ENCODE data around the gene DDX24.

Gene DDX24

DNA sequence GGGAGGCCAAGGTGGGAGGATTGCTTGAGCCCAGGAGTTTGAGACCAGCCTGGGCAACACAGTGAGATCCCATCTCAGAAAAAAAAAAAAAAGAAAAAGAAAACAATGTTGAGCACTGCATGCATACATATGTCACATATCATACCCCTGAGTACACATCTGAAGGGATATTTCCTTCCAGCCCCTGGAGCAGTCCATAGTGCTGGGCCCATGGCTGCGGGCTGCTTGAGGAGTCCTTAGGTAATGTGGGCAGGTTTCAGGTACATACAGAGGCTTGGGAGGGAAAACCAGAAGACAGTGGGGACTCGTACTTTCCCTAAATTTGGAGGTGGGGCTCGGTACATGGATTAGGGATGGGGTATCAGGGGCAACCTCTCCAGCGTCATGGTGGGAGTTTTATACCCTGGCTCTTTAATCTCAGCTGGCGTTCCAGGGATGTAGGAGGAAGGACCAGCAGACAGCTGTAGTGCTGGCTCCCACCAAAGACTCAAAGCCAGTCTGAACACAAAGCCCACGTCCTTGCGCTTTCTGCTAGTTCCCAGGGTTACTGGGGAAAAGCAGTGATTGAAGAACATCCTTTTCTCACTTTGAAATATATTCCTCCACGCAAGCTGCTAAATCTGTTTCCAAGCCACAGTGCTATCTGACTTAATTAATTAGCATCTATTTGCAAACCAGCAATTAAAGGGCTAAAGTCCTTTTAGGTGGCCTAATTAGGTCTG, 49.7 kb downstream of the DDX24 start:
- no peak for DNase-seq (ENCODE audit: low spot score)
- TF ChIP-seq, protein P1, sequence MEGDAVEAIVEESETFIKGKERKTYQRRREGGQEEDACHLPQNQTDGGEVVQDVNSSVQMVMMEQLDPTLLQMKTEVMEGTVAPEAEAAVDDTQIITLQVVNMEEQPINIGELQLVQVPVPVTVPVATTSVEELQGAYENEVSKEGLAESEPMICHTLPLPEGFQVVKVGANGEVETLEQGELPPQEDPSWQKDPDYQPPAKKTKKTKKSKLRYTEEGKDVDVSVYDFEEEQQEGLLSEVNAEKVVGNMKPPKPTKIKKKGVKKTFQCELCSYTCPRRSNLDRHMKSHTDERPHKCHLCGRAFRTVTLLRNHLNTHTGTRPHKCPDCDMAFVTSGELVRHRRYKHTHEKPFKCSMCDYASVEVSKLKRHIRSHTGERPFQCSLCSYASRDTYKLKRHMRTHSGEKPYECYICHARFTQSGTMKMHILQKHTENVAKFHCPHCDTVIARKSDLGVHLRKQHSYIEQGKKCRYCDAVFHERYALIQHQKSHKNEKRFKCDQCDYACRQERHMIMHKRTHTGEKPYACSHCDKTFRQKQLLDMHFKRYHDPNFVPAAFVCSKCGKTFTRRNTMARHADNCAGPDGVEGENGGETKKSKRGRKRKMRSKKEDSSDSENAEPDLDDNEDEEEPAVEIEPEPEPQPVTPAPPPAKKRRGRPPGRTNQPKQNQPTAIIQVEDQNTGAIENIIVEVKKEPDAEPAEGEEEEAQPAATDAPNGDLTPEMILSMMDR (IDR thresholded peaks at IDR 0.05; ENCODE audit: borderline replicate concordance, control extremely low read depth, extremely low read depth, insufficient read depth, missing control alignments): no peak
- in situ Hi-C loops (cut with MboI; ENCODE audit: low sequenced_read_pairs, unreplicated experiment): loop anchor here (10.0 kb wide), 1 partner anchor 103 kb away; no protein-coding TSS in a partner anchor

DNA sequence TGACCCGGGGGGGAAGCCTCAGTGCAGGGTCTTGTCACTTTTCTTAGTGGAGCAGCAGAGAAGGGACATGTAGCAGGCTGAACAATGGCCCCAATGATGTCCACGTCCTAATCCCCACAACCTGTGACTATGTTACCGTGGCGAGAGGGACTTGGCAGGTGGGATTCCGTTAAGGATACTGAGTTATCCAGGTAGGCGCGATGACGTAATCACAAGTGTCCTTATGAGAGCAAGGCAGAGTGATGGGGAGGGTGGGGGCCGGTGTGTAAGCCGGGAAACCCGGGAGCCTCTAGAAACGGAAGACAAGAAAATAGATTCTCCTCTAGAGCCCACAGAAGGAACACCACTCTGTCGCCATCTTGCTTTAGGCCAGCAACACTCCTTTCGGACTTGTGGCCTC, 50.4 kb downstream of the DDX24 start:
- DNase-seq (ENCODE audit: low spot score): no peak
- in situ Hi-C loops (cut with MboI; ENCODE audit: low sequenced_read_pairs, unreplicated experiment): loop anchor here (10.0 kb wide), 1 partner anchor 104 kb away; no protein-coding TSS in a partner anchor
- TF ChIP-seq, protein P1 (IDR thresholded peaks at IDR 0.05; ENCODE audit: borderline replicate concordance, control extremely low read depth, extremely low read depth, insufficient read depth, missing control alignments): no peak

DNA sequence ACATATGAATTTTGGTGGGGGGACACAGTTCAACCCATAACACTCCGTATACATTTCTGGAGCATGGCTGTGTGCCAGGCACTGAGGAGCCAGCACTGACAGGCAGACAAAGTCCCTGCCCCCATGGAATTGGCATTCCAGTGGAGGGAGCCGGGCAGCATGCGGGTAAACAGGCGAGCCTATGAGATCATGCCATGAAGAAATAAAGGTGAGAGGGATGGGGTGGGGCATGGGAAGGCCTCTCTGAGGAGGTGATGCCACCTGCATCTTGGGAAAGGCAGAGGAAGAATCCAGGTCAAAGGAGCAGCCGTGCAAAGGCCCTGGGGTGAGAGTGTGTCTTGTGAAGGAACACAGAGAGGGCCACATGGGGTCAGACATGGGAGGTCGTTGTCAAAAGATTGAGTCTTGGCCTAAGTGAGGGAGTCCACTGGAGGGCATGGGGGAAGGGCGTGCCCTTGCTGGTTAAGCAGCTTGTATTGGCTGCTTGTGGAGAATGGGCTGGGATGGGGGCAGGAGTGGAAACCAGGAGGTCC, 51.3 kb downstream of the DDX24 start:
- no peak for DNase-seq (ENCODE audit: low spot score)
- in situ Hi-C loops (cut with MboI; ENCODE audit: low sequenced_read_pairs, unreplicated experiment): loop anchor here (10.0 kb wide), 1 partner anchor 105 kb away; no protein-coding TSS in a partner anchor
- TF ChIP-seq, protein P1 (IDR thresholded peaks at IDR 0.05; ENCODE audit: borderline replicate concordance, control extremely low read depth, extremely low read depth, insufficient read depth, missing control alignments): no peak

DNA sequence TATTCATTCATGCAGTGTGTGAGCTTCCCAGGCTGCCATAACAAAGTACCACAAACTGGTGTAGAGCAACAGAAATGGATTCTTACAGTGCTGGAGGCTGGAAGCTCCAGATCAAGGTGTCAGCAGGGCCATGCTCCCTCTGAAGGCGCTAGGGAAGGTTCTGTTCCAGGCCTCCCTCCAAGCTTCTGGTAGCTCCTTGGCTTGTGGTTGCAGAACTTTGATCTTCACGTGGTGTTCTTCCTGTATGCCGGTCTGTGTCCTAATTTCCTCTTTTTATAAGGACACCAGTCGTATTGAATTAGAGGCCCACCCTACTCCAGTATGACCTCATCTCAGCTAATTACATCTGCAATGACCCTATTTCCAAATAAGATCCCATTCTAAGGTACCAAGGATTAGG, 51.7 kb downstream of the DDX24 start:
- in situ Hi-C loops (cut with MboI; ENCODE audit: low sequenced_read_pairs, unreplicated experiment): no loop called here
- DNase-seq (ENCODE audit: low spot score): no peak
- TF ChIP-seq, protein P1 (IDR thresholded peaks at IDR 0.05; ENCODE audit: borderline replicate concordance, control extremely low read depth, extremely low read depth, insufficient read depth, missing control alignments): no peak

DNA sequence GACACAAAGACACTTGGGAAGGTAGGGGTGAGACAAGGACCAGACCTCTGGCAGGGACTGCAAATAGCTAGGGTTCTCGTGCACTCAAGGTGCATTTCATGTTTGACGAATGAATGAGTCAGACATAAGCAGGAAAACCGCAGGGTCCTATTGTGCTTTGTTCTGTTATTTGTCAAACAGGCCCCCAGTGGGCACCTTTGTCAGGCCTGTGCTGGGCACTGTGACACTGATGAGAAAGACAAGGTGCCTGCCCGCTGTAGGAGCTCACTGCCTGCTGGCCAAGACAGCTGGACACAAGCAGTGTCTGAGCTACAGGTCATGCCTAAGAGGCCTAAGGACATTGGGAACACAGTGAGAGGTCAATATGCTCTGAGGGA, 52.6 kb downstream of the DDX24 start:
- TF ChIP-seq, protein P1 (IDR thresholded peaks at IDR 0.05; ENCODE audit: borderline replicate concordance, control extremely low read depth, extremely low read depth, insufficient read depth, missing control alignments): no peak
- DNase-seq (ENCODE audit: low spot score): no peak

DNA sequence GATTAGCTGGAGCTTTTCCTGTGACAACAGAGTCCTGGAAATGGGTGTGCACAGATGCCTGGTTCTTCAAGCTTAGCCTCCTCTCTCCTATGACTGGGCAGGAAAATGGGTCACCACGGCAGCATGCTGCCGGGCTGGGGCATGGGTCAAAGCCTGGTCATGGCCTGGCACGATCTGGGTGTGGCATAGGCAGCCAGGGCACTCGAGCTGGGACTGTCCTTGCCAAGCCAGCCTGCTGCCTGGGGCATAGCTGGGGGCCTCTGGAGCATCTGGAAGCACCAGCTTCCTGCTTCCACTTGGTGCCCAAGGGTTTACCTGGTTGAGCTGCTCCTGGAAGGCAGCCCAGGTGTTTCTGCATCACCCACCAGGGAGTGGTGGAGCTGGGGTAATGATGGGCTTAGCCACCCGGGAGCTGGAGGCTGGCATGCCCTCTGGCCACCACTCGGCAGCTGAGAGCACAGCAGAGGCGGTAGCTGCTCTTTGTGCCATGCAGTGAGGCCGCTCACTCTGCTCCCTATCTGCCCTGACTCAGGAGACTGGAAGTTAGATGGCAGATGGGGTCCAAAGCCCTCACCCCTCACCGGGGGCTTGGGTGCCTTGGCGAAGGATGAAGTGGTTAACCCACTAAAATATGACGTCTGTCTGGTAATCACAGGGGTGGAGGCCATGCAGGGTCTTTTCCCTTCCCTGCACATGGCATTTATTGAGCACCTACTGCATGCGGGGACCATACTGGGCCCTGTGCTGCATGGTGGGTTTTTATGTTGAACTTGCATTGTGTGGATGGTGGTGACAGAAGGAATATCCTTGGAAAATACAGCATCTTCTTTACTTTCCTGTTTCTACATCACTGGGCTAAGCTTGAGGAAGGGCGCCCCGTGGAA, 53.2 kb downstream of the DDX24 start:
- TF ChIP-seq, protein P1 (IDR thresholded peaks at IDR 0.05; ENCODE audit: borderline replicate concordance, control extremely low read depth, extremely low read depth, insufficient read depth, missing control alignments): no peak
- DNase-seq (ENCODE audit: low spot score): no peak
- in situ Hi-C loops (cut with MboI; ENCODE audit: low sequenced_read_pairs, unreplicated experiment): no loop called here

More for the DNA sequence above, 52.6 kb downstream of the DDX24 start:
- in situ Hi-C loops (cut with MboI; ENCODE audit: low sequenced_read_pairs, unreplicated experiment): no loop called here
